Measurements from ENCODE around the gene SNRNP27. TPM values are rescaled to one million over a fixed set of nuclear protein-coding genes. Genes with fewer than 3 reads are reported as not detected.

SNRNP27 gene
- total and polyA plus RNA-seq, 9 of the 15 experiments (the other 6 are each of a cell fraction or from before 2014, with no cell fraction given), result 29.2 to 102 (median 65.7) TPM

DNA sequence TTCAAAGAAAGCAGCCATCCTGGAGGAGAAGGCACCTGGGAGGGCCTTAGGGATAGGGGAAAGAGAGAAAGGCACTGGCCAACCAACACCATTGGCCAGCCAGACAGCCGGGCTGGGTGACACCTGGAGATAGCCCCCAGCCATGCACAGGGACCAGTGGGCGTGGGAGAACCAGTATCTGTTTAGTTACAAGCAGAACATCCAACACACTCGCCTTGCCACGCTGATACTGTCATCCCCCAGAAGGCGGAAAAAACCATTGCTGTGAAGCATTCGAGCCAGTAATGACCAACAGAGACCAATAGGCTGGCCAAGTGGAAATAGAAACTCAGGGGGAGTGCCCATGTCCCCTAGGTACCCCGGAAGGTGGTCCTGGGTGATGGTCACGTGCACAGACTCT is 52.2 kb downstream of the SNRNP27 start:
- H3K4me2 ChIP-seq (ENCODE audit: insufficient read depth, low read length), result peak overlapping the region; percentile 20; the same call in 1 of the 2 replicates
- ATAC-seq, result no peak
- H3K4me1 ChIP-seq (replicated peaks in 1 of 2; ENCODE audit: control insufficient read depth in 2 of 2, insufficient read depth in 2 of 2, low read length in 2 of 2), result peaks cover 21 to 44% of the 10 kb centered on the region in 2 experiments
- ChIA-PET POLR2A (interaction anchor here (0.6 to 1.6 kb wide), 12 partner anchors 8 to 348 kb away, joined by 3 to 8 read pairs (median 4); partner anchors contain the start of gene SNRPG), CTCF (ENCODE audit: low intra/inter-chr PET ratio) (no interaction called here)
- peak overlapping the region; percentile 89 for H2AFZ ChIP-seq (ENCODE audit: low read depth, low read length)
- in situ Hi-C loops (cut with MboI), result no loop called here
- peak overlapping the region; percentile 56; a peak in 2 of 4 replicates for H3K9ac ChIP-seq (ENCODE audit: insufficient read depth in 1 of 2, low read depth in 2 of 2, low read length in 2 of 2)
- no peaks in the 10 kb centered on the region for H3K9me3 ChIP-seq (replicated peaks; ENCODE audit: control insufficient read depth, insufficient read depth, low read depth, low read length)
- H3K36me3 ChIP-seq (ENCODE audit: control insufficient read depth, insufficient read depth, low read length), result peaks cover 27% of the 10 kb centered on the region; the same call in 2 of the 3 replicates
- 76% methylated on average over 7 of the region's 8 CpGs for WGBS (ENCODE audit: insufficient coverage, low coverage, missing lambda C conversion rate)
- BruUV-seq (replicated peaks), result no TSS peak
- H4K20me1 ChIP-seq (replicated peaks; ENCODE audit: control insufficient read depth, insufficient read depth, low read length), result no peaks in the 10 kb centered on the region
- peak overlapping the region; percentile 54 for H3K27ac ChIP-seq (ENCODE audit: extremely low read depth, low read depth, low read length)
- TF ChIP-seq WHSC1 (IDR thresholded peaks at IDR 0.05; ENCODE audit: low read length) (no peak), ZNF165 (CRISPR knock-in tag; IDR thresholded peaks at IDR 0.05; ENCODE audit: borderline replicate concordance) (0 out of 2 replicates have a peak, but pooled peaks have one; percentile 35), BHLHE40 (IDR thresholded peaks at IDR 0.05; ENCODE audit: low read length) (0 out of 2 replicates have a peak, but pooled peaks have one; percentile 8), SMAD4 (CRISPR knock-in tag; conservative IDR thresholded peaks at IDR 0.05) (no peak)
- no peaks in the 10 kb centered on the region for H3K27me3 ChIP-seq (ENCODE audit: control insufficient read depth in 2 of 2, insufficient read depth in 2 of 2, low read length in 2 of 2)
- H3K79me2 ChIP-seq (ENCODE audit: control insufficient read depth, insufficient read depth, low read length), result no peaks in the 10 kb centered on the region
- DNase-seq (ENCODE audit: extremely low read depth in 1 of 4, low spot score in 3 of 4), result no peak
- H3K4me3 ChIP-seq, result no peak overlapping the region
- peak; percentile 44 for FAIRE-seq
- intact Hi-C loops (cut with micrococcal nuclease), result no loop called here
- H3K9me1 ChIP-seq (ENCODE audit: control insufficient read depth, insufficient read depth, low read length), result no peaks in the 10 kb centered on the region
